Ishikawa (cell line): ENCODE measurements around the gene PLCG1.

ENCODE experiments used
- CEBPB ChIP-seq: IDR thresholded peaks from 2 replicates; pipeline ENCODE4 v1.6.1; 2012
- CREB1 ChIP-seq: IDR thresholded peaks from 2 replicates; pipeline ENCODE4 v1.6.1; 2012; ENCODE audit warnings: low read depth
- FOXM1 ChIP-seq: IDR thresholded peaks from 2 replicates; pipeline ENCODE4 v1.6.1; 2012; ENCODE audit warnings: low read depth, borderline replicate concordance

GRCh38 chr20:41165001-41165882 is 27.9 kb downstream of the PLCG1 start:
- TF ChIP-seq CEBPB, result no peak
- TF ChIP-seq CREB1, result no peak
- TF ChIP-seq FOXM1, result no peak
